OCI-LY1 (cell line): Measurements from ENCODE around the gene PYROXD2.

Experiments
- EZH2 ChIP-seq: fragments of 200-600 bp; sonication (generic), shearing (Covaris generic); IDR thresholded peaks from 2 replicates; pipeline ENCODE4 v1.8.0; 2017; ENCODE audit warnings: borderline replicate concordance, mixed run types, mild to moderate bottlenecking, antibody characterized with exemption, low read length, moderate library complexity, mixed read lengths
- TF ChIP-seq, protein P1 (sequence below): fragments of 200-600 bp; sonication (generic), shearing (Covaris generic); IDR thresholded peaks from 2 replicates; pipeline ENCODE4 v1.5.1; 2017; ENCODE audit warnings: mild to moderate bottlenecking, antibody characterized with exemption, low read length, moderate library complexity, mixed read lengths

DNA sequence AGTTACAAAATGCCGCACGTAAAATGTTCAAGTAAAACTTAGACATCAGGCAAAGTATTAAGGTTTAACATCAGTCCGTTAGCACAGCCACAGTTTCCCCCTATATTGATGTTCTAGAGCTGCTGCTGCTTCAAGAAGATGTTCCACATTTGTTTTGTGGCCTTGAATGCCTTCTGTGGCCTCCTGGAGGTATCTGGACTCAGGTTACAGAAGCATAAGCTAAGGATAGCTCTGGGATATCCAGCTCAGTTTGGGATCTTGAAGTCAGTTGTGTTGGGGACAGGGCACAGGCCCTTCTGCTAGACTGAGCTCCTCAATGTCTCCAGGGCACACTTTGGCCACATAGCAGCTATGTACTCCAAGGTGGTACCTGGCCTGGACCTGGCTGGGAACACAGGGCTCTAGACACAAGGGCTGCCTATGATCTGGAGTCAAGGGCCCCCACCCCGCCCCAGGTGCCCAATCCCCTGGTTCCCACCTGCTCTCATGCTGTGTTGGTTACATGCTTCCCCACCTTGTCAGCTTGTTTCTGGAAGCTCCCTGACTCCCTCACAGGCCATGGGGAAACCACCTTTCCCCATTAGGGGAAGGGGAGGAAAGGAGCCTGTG is 4.7 kb downstream of the PYROXD2 start:
- TF ChIP-seq, protein P1, sequence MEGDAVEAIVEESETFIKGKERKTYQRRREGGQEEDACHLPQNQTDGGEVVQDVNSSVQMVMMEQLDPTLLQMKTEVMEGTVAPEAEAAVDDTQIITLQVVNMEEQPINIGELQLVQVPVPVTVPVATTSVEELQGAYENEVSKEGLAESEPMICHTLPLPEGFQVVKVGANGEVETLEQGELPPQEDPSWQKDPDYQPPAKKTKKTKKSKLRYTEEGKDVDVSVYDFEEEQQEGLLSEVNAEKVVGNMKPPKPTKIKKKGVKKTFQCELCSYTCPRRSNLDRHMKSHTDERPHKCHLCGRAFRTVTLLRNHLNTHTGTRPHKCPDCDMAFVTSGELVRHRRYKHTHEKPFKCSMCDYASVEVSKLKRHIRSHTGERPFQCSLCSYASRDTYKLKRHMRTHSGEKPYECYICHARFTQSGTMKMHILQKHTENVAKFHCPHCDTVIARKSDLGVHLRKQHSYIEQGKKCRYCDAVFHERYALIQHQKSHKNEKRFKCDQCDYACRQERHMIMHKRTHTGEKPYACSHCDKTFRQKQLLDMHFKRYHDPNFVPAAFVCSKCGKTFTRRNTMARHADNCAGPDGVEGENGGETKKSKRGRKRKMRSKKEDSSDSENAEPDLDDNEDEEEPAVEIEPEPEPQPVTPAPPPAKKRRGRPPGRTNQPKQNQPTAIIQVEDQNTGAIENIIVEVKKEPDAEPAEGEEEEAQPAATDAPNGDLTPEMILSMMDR, result no peak
- TF ChIP-seq EZH2, result no peak
